ACC112 (cell line): Measurements from ENCODE around the gene UCP3.

Experiments
- H2AFZ ChIP-seq: fragments of 200-600 bp; sonication (generic); one replicate; pipeline ENCODE4 v1.6.0; 2017; ENCODE audit warnings: antibody characterized with exemption, low read length; ENCODE audit not compliant: unreplicated experiment
- H3K27ac ChIP-seq: fragments of 200-600 bp; sonication (generic); 2 replicates; pipeline ENCODE4 v1.5.1; 2014; ENCODE audit warnings: low read depth, mild to moderate bottlenecking, antibody characterized with exemption, low read length, moderate library complexity
- H3K27me3 ChIP-seq: fragments of 200-600 bp; sonication (generic); 2 replicates; pipeline ENCODE4 v1.6.1; 2014; ENCODE audit warnings: mild to moderate bottlenecking, antibody characterized with exemption, low read length, moderate library complexity, mixed read lengths; ENCODE audit not compliant: insufficient read depth
- H3K36me3 ChIP-seq: fragments of 200-600 bp; sonication (generic); 2 replicates; pipeline ENCODE4 v1.6.1; 2016; ENCODE audit warnings: mild to moderate bottlenecking, antibody characterized with exemption, low read length, moderate library complexity, mixed read lengths; ENCODE audit not compliant: insufficient read depth
- H3K4me1 ChIP-seq: fragments of 200-600 bp; sonication (generic); one replicate; pipeline ENCODE4 v1.6.1; 2016; ENCODE audit warnings: low read length, mixed read lengths; ENCODE audit not compliant: insufficient read depth, unreplicated experiment, control insufficient read depth
- H3K4me3 ChIP-seq: fragments of 200-600 bp; sonication (generic); 2 replicates; pipeline ENCODE4 v1.5.1; 2014; ENCODE audit warnings: mild to moderate bottlenecking, low read depth, low read length
- H3K79me2 ChIP-seq: fragments of 200-600 bp; sonication (generic); one replicate; pipeline ENCODE4 v1.6.0; 2016; ENCODE audit warnings: low read length; ENCODE audit not compliant: control insufficient read depth, unreplicated experiment, insufficient read depth

Gene UCP3

GRCh38 chr11:74017631-74018030 lies 8.7 kb upstream of the UCP3 start:
- Histone ChIP-seq H3K4me3 (no peak overlapping the region), H3K79me2 (no peaks in the 10 kb centered on the region), H3K36me3 (no peaks in the 10 kb centered on the region), H3K27me3 (no peaks in the 10 kb centered on the region), H3K4me1 (peaks cover 27% of the 10 kb centered on the region), H3K27ac (peak overlapping the region; percentile 83), H2AFZ (no peak overlapping the region)

GRCh38 chr11:74015919-74016684 lies 7.2 kb upstream of the UCP3 start:
- no peaks in the 10 kb centered on the region for H3K36me3 ChIP-seq
- no peaks in the 10 kb centered on the region for H3K27me3 ChIP-seq
- no peak overlapping the region for H3K4me3 ChIP-seq
- H3K27ac ChIP-seq, result no peak overlapping the region
- H3K4me1 ChIP-seq, result peaks cover 34% of the 10 kb centered on the region
- H3K79me2 ChIP-seq, result no peaks in the 10 kb centered on the region
- no peak overlapping the region for H2AFZ ChIP-seq

GRCh38 chr11:74014880-74015279 lies 6.0 kb upstream of the UCP3 start:
- no peak overlapping the region for H3K27ac ChIP-seq
- H3K36me3 ChIP-seq, result no peaks in the 10 kb centered on the region
- peaks cover 30% of the 10 kb centered on the region for H3K4me1 ChIP-seq
- no peak overlapping the region for H2AFZ ChIP-seq
- H3K4me3 ChIP-seq, result no peak overlapping the region
- H3K79me2 ChIP-seq, result no peaks in the 10 kb centered on the region
- H3K27me3 ChIP-seq, result no peaks in the 10 kb centered on the region

GRCh38 chr11:74013141-74013540 lies 4.3 kb upstream of the UCP3 start:
- H3K27me3 ChIP-seq, result no peaks in the 10 kb centered on the region

GRCh38 chr11:74012074-74012809 lies 3.4 kb upstream of the UCP3 start:
- peak overlapping the region; percentile 43; the same call in 1 of the 2 replicates for H3K27ac ChIP-seq
- H3K27me3 ChIP-seq, result no peaks in the 10 kb centered on the region
- no peak overlapping the region for H2AFZ ChIP-seq
- H3K4me3 ChIP-seq, result no peak overlapping the region
- H3K36me3 ChIP-seq, result no peaks in the 10 kb centered on the region
- peaks cover 8% of the 10 kb centered on the region for H3K4me1 ChIP-seq
- H3K79me2 ChIP-seq, result no peaks in the 10 kb centered on the region

More at GRCh38 chr11:74013141-74013540, 4.3 kb upstream of the UCP3 start:
- Histone ChIP-seq H3K27ac (no peak overlapping the region), H3K36me3 (no peaks in the 10 kb centered on the region), H3K4me1 (peaks cover 12% of the 10 kb centered on the region), H2AFZ (no peak overlapping the region), H3K79me2 (no peaks in the 10 kb centered on the region), H3K4me3 (no peak overlapping the region)

- Histone ChIP-seq H3K4me1 (peaks cover 8% of the 10 kb centered on the region), H3K27me3 (no peaks in the 10 kb centered on the region)
Observed at GRCh38 chr11:74011360-74012073, 2.6 kb upstream of the UCP3 start.

GRCh38 chr11:74010306-74011300 lies 1.7 kb upstream of the UCP3 start:
- no peak overlapping the region for H3K27ac ChIP-seq
- H3K4me1 ChIP-seq, result peaks cover 8% of the 10 kb centered on the region
- no peak overlapping the region for H2AFZ ChIP-seq
- H3K36me3 ChIP-seq, result no peaks in the 10 kb centered on the region
- H3K79me2 ChIP-seq, result no peaks in the 10 kb centered on the region
- no peaks in the 10 kb centered on the region for H3K27me3 ChIP-seq
- no peak overlapping the region for H3K4me3 ChIP-seq

More at GRCh38 chr11:74011360-74012073, 2.6 kb upstream of the UCP3 start:
- Histone ChIP-seq H3K79me2 (no peaks in the 10 kb centered on the region), H3K36me3 (no peaks in the 10 kb centered on the region), H3K4me3 (no peak overlapping the region), H2AFZ (no peak overlapping the region), H3K27ac (peak overlapping the region; percentile 64)

GRCh38 chr11:74009675-74010305 lies 905 bp upstream of the UCP3 start:
- H3K27me3 ChIP-seq, result no peaks in the 10 kb centered on the region
- H3K79me2 ChIP-seq, result no peaks in the 10 kb centered on the region
- H3K4me1 ChIP-seq, result peaks cover 8% of the 10 kb centered on the region
- no peak overlapping the region for H3K27ac ChIP-seq
- no peaks in the 10 kb centered on the region for H3K36me3 ChIP-seq
- H2AFZ ChIP-seq, result no peak overlapping the region
- no peak overlapping the region for H3K4me3 ChIP-seq

GRCh38 chr11:74009230-74009547 lies 304 bp upstream of the UCP3 start:
- Histone ChIP-seq H2AFZ (no peak overlapping the region), H3K36me3 (no peaks in the 10 kb centered on the region), H3K27me3 (no peaks in the 10 kb centered on the region), H3K4me1 (peaks cover 8% of the 10 kb centered on the region), H3K27ac (no peak overlapping the region), H3K4me3 (no peak overlapping the region), H3K79me2 (no peaks in the 10 kb centered on the region)
